ENCODE measurements around the gene ST14. TPM values are rescaled to one million over a fixed set of nuclear protein-coding genes. Genes with fewer than 3 reads are reported as not detected.

Gene ST14
- total RNA-seq, 4 donors from 2014 or later = 0.62 to 16.5 (median 1.8) TPM

- WGBS, 2 donors (ENCODE audit: low coverage in 1 of 2) = 69 to 100% methylated on average over 1 to 7 of the region's 8 CpGs
- Histone ChIP-seq H3K4me3 (no peak overlapping the region), H3K4me1 (peaks cover 0 to 12% (median 0%) of the 10 kb centered on the region in 3 donors), H3K9me3 (no peaks in the 10 kb centered on the region), H3K36me3 (peaks cover 0 to 90% of the 10 kb centered on the region in 2 donors), H3K27ac (no peak overlapping the region), H3K27me3 (no peaks in the 10 kb centered on the region)
- ATAC-seq = no peak
- TF ChIP-seq CTCF (IDR thresholded peaks at IDR 0.05) = no peak
- no peak for TF ChIP-seq POLR2AphosphoS5 (IDR thresholded peaks at IDR 0.05)
Observed at GRCh38 chr11:130133716-130134115, 25.9 kb upstream of the ST14 start.

GRCh38 chr11:130136107-130136506, 23.5 kb upstream of the ST14 start:
- peaks cover 0 to 9% (median 0%) of the 10 kb centered on the region in 3 donors for H3K4me1 ChIP-seq
- ATAC-seq = no peak
- TF ChIP-seq POLR2AphosphoS5 (IDR thresholded peaks at IDR 0.05) (no peak), CTCF (IDR thresholded peaks at IDR 0.05) (no peak), POLR2A (IDR thresholded peaks at IDR 0.05) (no peak), EP300 (IDR thresholded peaks at IDR 0.05) (no peak)
- H3K27ac ChIP-seq = no peak overlapping the region
- 80 to 81% methylated on average over 2 to 3 of the region's 7 CpGs for WGBS, 2 donors (ENCODE audit: low coverage in 1 of 2)
- no peak overlapping the region for H3K4me3 ChIP-seq
- H3K9me3 ChIP-seq = no peaks in the 10 kb centered on the region
- no peaks in the 10 kb centered on the region for H3K27me3 ChIP-seq
- peaks cover 0 to 89% of the 10 kb centered on the region in 2 donors for H3K36me3 ChIP-seq

- H3K9me3 ChIP-seq = no peaks in the 10 kb centered on the region
Observed at GRCh38 chr11:130137999-130138398, 21.6 kb upstream of the ST14 start.

GRCh38 chr11:130139401-130139800, 20.2 kb upstream of the ST14 start:
- Histone ChIP-seq H3K27ac (peak overlapping the region in 1 of 4 donors; percentile 6), H3K4me3 (no peak overlapping the region), H3K9me3 (no peaks in the 10 kb centered on the region), H3K36me3 (peaks cover 0 to 94% of the 10 kb centered on the region in 2 donors), H3K4me1 (peaks cover 0 to 37% (median 0%) of the 10 kb centered on the region in 3 donors), H3K27me3 (no peaks in the 10 kb centered on the region)
- no peak for TF ChIP-seq EP300 (IDR thresholded peaks at IDR 0.05)
- no peak for TF ChIP-seq POLR2A (IDR thresholded peaks at IDR 0.05)
- TF ChIP-seq CTCF (IDR thresholded peaks at IDR 0.05) = no peak
- TF ChIP-seq POLR2AphosphoS5 (IDR thresholded peaks at IDR 0.05) = no peak
- 58 to 100% methylated on average over 1 to 8 of the region's 13 CpGs for WGBS, 2 donors (ENCODE audit: low coverage in 1 of 2)
- no peak for ATAC-seq

More at GRCh38 chr11:130137999-130138398, 21.6 kb upstream of the ST14 start:
- ATAC-seq = no peak
- H3K4me1 ChIP-seq = peaks cover 0 to 25% (median 0%) of the 10 kb centered on the region in 3 donors
- TF ChIP-seq POLR2AphosphoS5 (IDR thresholded peaks at IDR 0.05) = no peak
- no peak for TF ChIP-seq POLR2A (IDR thresholded peaks at IDR 0.05)
- no peak for TF ChIP-seq EP300 (IDR thresholded peaks at IDR 0.05)
- TF ChIP-seq CTCF (IDR thresholded peaks at IDR 0.05) = no peak
- WGBS, 2 donors (ENCODE audit: low coverage in 1 of 2) = 74 to 83% methylated on average over 7 to 9 of the region's 9 CpGs
- no peak overlapping the region for H3K4me3 ChIP-seq
- peaks cover 0 to 94% of the 10 kb centered on the region in 2 donors for H3K36me3 ChIP-seq
- H3K27ac ChIP-seq = no peak overlapping the region
- H3K27me3 ChIP-seq = no peaks in the 10 kb centered on the region

- WGBS, 2 donors (ENCODE audit: low coverage in 1 of 2) = 80 to 96% methylated on average over 12 to 13 of the region's 19 CpGs
- peaks cover 0 to 60% (median 7%) of the 10 kb centered on the region in 3 donors for H3K4me1 ChIP-seq
Observed at GRCh38 chr11:130141561-130142341, 17.8 kb upstream of the ST14 start.

More at GRCh38 chr11:130141561-130142341, 17.8 kb upstream of the ST14 start:
- H3K27ac ChIP-seq = peak overlapping the region in 1 of 4 donors; percentile 12
- H3K36me3 ChIP-seq = peaks cover 0 to 86% of the 10 kb centered on the region in 2 donors
- TF ChIP-seq CTCF (IDR thresholded peaks at IDR 0.05) (no peak), POLR2AphosphoS5 (IDR thresholded peaks at IDR 0.05) (no peak), POLR2A (IDR thresholded peaks at IDR 0.05) (no peak), EP300 (IDR thresholded peaks at IDR 0.05) (no peak)
- no peak overlapping the region for H3K4me3 ChIP-seq
- H3K27me3 ChIP-seq = no peaks in the 10 kb centered on the region
- H3K9me3 ChIP-seq = no peaks in the 10 kb centered on the region
- ATAC-seq = no peak
